GM15510 (cell line): ENCODE data around the gene VAV2.
A peak's percentile ranks its signal among the peaks of the same experiment; 100 is the strongest.

Source experiments
- POLR2A ChIP-seq: IDR thresholded peaks from 3 replicates; pipeline ENCODE4 v1.6.1; 2011; ENCODE audit warnings: borderline replicate concordance; ENCODE audit not compliant: insufficient read length; ENCODE audit errors: extremely low read depth

Gene VAV2

GRCh38 chr9:133961226-133962165 lies 30.6 kb downstream of the VAV2 start:
- TF ChIP-seq POLR2A = no peak

- no peak for TF ChIP-seq POLR2A
These were observed 31.5 kb downstream of the VAV2 start for GRCh38 chr9:133960568-133961129.

GRCh38 chr9:133959966-133960567 lies 32.1 kb downstream of the VAV2 start:
- no peak for TF ChIP-seq POLR2A

- TF ChIP-seq POLR2A = no peak
These were observed 33.0 kb downstream of the VAV2 start for GRCh38 chr9:133959171-133959570.

GRCh38 chr9:133958756-133959155 lies 33.4 kb downstream of the VAV2 start:
- TF ChIP-seq POLR2A = peak; percentile 30

- no peak for TF ChIP-seq POLR2A
These were observed 34.8 kb downstream of the VAV2 start for GRCh38 chr9:133957328-133957727.

GRCh38 chr9:133956520-133957076 lies 35.5 kb downstream of the VAV2 start:
- no peak for TF ChIP-seq POLR2A

GRCh38 chr9:133955821-133956411 lies 36.2 kb downstream of the VAV2 start:
- peak; percentile 57 for TF ChIP-seq POLR2A

- no peak for TF ChIP-seq POLR2A
These were observed 37.1 kb downstream of the VAV2 start for GRCh38 chr9:133954862-133955529.

GRCh38 chr9:133953976-133954709 lies 38.0 kb downstream of the VAV2 start:
- peak; percentile 18 for TF ChIP-seq POLR2A

- no peak for TF ChIP-seq POLR2A
These were observed 38.5 kb downstream of the VAV2 start for GRCh38 chr9:133953621-133953975.

- no peak for TF ChIP-seq POLR2A
These were observed 39.2 kb downstream of the VAV2 start for GRCh38 chr9:133952598-133953550.

- no peak for TF ChIP-seq POLR2A
These were observed 40.9 kb downstream of the VAV2 start for GRCh38 chr9:133951265-133951664.
